NT2/D1 (cell line): ENCODE measurements around the gene ANTXR2.

Experiments used
- DNase-seq: peaks from one replicate; pipeline ENCODE4 v3.0.0-alpha.2; 2011; ENCODE audit warnings: low read depth, low spot score
- H3K27me3 ChIP-seq: 2 replicates; pipeline ENCODE4 v1.6.0; 2011; ENCODE audit warnings: mild to moderate bottlenecking; ENCODE audit not compliant: insufficient read length, insufficient read depth
- H3K36me3 ChIP-seq: 2 replicates; pipeline ENCODE4 v1.6.1; 2011; ENCODE audit warnings: mild to moderate bottlenecking, low read length, mixed read lengths; ENCODE audit not compliant: insufficient read depth, insufficient read length
- H3K4me1 ChIP-seq: 2 replicates; pipeline ENCODE4 v1.5.1; 2011; ENCODE audit not compliant: insufficient read depth, insufficient read length
- H3K4me3 ChIP-seq: 2 replicates; pipeline ENCODE4 v1.5.1; 2011; ENCODE audit warnings: low read depth; ENCODE audit not compliant: insufficient read length
- H3K9ac ChIP-seq: 2 replicates; pipeline ENCODE4 v1.6.0; 2011; ENCODE audit warnings: low read depth; ENCODE audit not compliant: insufficient read length
- H3K9me3 ChIP-seq: 2 replicates; pipeline ENCODE4 v1.5.1; 2011; ENCODE audit warnings: mild to moderate bottlenecking, low read length; ENCODE audit not compliant: insufficient read depth
- SUZ12 ChIP-seq: IDR thresholded peaks from 2 replicates; pipeline ENCODE4 v1.6.1; 2011; ENCODE audit not compliant: insufficient read length, insufficient read depth; ENCODE audit errors: extremely low read depth
- YY1 ChIP-seq: IDR thresholded peaks from 2 replicates; pipeline ENCODE4 v1.6.1; 2011; ENCODE audit not compliant: insufficient read length, insufficient read depth
- ZNF274 ChIP-seq: IDR thresholded peaks from 2 replicates; pipeline ENCODE4 v1.6.1; 2011; ENCODE audit warnings: mild to moderate bottlenecking, low read depth, low read length

ANTXR2 gene

DNA sequence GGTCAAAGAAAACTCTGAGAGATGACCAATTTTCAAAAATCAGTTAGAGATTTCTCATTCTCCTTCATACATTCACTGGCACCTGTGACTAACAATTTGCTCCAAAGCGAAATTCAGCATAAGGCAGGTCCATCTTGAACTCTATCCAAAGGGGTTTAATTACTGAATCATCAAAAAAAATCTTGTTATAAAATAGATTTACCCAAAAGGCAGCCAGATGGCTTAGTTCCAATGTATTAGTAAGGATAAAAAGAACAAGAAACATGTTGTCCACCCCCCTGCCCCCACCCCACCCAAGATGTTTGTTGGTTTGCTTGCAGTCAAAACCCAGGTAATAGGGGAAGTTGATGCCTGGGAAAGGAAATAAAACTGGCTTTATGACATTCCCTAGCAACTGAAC, 200.3 kb downstream of the ANTXR2 start:
- no peak overlapping the region for H3K9ac ChIP-seq
- H3K9me3 ChIP-seq, result no peaks in the 10 kb centered on the region
- H3K4me3 ChIP-seq, result no peak overlapping the region
- no peaks in the 10 kb centered on the region for H3K4me1 ChIP-seq
- no peak for DNase-seq
- no peaks in the 10 kb centered on the region for H3K27me3 ChIP-seq
- TF ChIP-seq YY1, result no peak
- no peak for TF ChIP-seq SUZ12
- TF ChIP-seq ZNF274, result no peak
- no peaks in the 10 kb centered on the region for H3K36me3 ChIP-seq

DNA sequence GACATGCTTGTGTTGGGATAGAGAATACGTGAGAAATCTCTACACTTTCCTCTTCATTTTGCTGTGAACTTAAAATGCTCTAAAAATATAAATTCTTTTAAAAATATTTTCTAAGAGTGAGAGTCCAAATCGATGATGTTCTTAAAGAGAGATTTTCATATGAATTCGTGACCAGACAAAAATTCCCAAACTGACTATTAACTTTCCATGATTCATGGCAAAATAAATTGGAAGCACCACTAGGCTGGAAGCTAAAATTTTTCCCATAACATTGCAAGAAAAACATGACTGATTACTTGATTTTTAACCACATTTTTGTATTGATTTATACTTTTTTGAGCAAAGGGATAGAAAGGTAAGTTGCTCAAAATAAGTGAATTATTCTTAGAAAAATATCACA, 201.1 kb downstream of the ANTXR2 start:
- no peak for DNase-seq
- no peak for TF ChIP-seq ZNF274
- no peak for TF ChIP-seq YY1
- TF ChIP-seq SUZ12, result no peak
- H3K36me3 ChIP-seq, result no peaks in the 10 kb centered on the region
- H3K4me1 ChIP-seq, result no peaks in the 10 kb centered on the region
- H3K9ac ChIP-seq, result no peak overlapping the region
- no peaks in the 10 kb centered on the region for H3K27me3 ChIP-seq
- H3K9me3 ChIP-seq, result no peaks in the 10 kb centered on the region
- H3K4me3 ChIP-seq, result no peak overlapping the region

- Histone ChIP-seq H3K4me1 (no peaks in the 10 kb centered on the region), H3K9ac (no peak overlapping the region), H3K27me3 (no peaks in the 10 kb centered on the region), H3K36me3 (no peaks in the 10 kb centered on the region), H3K4me3 (no peak overlapping the region), H3K9me3 (no peaks in the 10 kb centered on the region)
- no peak for DNase-seq
- no peak for TF ChIP-seq SUZ12
- no peak for TF ChIP-seq YY1
- TF ChIP-seq ZNF274, result no peak
These were observed 203.3 kb downstream of the ANTXR2 start for GRCh38 chr4:79869597-79870237.

DNA sequence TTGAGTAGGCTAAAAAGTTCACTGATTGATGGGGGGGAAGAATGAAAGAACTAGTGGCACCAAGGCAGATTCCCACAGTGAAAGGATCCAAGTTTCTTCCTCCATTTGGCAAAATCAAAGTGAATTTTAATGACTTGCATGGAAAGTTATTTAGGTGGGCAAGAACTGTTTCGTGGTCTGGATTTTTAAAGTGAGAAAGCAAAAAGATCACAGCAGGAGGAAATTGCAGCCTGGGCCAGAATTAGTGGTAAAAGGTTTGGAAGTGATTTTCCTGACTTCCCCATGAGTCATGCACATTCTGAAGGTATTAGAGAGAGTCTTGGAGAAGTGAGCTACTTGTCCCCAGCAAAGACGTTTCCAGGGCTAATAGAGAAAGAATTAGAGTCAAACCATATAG, 207.8 kb downstream of the ANTXR2 start:
- H3K4me1 ChIP-seq, result no peaks in the 10 kb centered on the region
- no peaks in the 10 kb centered on the region for H3K27me3 ChIP-seq
- H3K9me3 ChIP-seq, result no peaks in the 10 kb centered on the region
- no peaks in the 10 kb centered on the region for H3K36me3 ChIP-seq
- no peak for DNase-seq
- H3K4me3 ChIP-seq, result no peak overlapping the region
- TF ChIP-seq SUZ12 (no peak), ZNF274 (no peak), YY1 (no peak)
- no peak overlapping the region for H3K9ac ChIP-seq

DNA sequence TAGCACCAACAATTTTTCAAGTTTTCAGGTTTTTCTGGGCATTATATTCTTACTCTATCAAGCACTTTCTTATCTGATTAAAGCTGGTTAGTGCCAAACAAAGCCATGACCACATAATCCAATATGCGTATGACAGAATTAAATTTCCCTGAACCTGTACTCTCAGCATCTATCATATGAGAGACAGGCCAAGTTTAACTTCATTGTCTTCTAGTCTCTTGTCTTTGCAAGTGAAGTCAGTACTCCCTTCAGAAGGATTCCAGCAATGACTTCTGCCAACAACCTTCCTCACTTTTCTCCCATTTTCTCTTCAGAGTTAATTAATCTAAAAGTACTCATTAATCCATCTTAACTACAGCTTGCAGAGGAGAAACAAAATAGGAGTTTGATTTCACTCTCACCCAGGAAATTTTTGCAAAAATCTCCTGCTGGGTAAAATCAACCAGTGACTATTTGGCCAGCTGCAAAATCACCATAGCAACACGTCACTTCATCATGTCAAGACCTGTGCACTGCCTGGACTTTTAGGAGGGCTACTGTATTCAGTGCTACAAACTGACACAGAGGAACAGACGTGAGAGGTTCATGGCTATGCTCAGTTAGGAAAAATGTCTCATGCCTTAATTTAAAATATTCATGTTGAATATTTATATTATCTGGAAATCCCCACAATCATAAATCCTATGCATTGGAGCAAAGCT, 208.4 kb downstream of the ANTXR2 start:
- Histone ChIP-seq H3K4me3 (no peak overlapping the region), H3K36me3 (no peaks in the 10 kb centered on the region), H3K4me1 (no peaks in the 10 kb centered on the region), H3K9me3 (no peaks in the 10 kb centered on the region), H3K9ac (no peak overlapping the region), H3K27me3 (no peaks in the 10 kb centered on the region)
- DNase-seq, result no peak
- TF ChIP-seq YY1, result no peak
- no peak for TF ChIP-seq ZNF274
- TF ChIP-seq SUZ12, result no peak

DNA sequence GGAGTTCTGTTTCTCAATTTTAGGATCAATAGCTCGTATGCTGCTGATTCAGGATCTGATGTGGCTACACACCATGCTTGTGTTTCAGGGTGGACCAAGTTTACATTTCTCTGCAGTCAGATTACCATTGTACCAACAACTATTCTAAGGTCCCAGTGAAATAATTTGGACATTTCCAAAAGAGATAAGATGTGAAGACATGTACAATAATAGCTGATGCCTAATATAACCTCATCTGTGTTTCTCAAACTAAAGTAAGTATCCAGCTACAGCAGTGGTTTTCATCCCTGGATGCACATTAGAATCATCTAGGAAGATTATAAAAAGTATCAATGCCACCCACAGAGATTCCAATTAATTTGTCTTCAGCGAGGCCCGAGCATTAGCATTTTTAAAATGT, 209.7 kb downstream of the ANTXR2 start:
- Histone ChIP-seq H3K27me3 (no peaks in the 10 kb centered on the region), H3K36me3 (no peaks in the 10 kb centered on the region), H3K4me1 (no peaks in the 10 kb centered on the region), H3K9ac (no peak overlapping the region), H3K4me3 (no peak overlapping the region), H3K9me3 (no peaks in the 10 kb centered on the region)
- no peak for TF ChIP-seq ZNF274
- no peak for TF ChIP-seq SUZ12
- TF ChIP-seq YY1, result no peak
- no peak for DNase-seq

GRCh38 chr4:79862821-79863220, 210.2 kb downstream of the ANTXR2 start:
- Histone ChIP-seq H3K27me3 (no peaks in the 10 kb centered on the region), H3K36me3 (no peaks in the 10 kb centered on the region), H3K4me3 (no peak overlapping the region), H3K9me3 (no peaks in the 10 kb centered on the region), H3K4me1 (no peaks in the 10 kb centered on the region), H3K9ac (no peak overlapping the region)
- no peak for DNase-seq
- TF ChIP-seq ZNF274 (no peak), SUZ12 (no peak)
